ENCODE results near the gene SZRD1. TPM values are rescaled to one million over a fixed set of nuclear protein-coding genes. Genes with fewer than 3 reads are reported as not detected.

Gene SZRD1
- total and polyA plus RNA-seq, 2 of the 4 experiments (the other 2 are of a cell fraction), result 119 to 149 TPM

DNA sequence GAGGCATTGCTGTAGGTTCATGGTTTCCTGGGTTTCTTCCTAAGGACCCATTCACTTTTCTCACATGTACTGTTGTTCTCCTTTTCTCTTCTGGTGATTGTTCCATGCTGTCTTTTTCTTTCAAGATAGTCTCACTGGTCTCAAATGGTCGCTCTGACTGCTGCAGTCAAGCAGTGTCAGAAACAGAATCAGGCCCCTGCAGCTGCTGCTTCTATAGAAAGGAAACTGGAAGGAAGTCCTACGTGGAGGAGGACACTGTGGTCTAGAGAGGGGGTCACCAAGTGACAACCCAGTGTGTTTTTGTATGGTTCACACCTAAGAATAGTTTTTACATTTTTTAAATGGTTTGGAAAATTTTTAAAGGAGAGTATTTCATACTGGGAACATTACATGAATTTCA, 75.9 kb downstream of the SZRD1 start:
- Histone ChIP-seq H3K4me2 (ENCODE audit: low read depth, low read length) (no peak overlapping the region), H3K9me1 (ENCODE audit: insufficient read depth, low read length) (peaks cover 9% of the 10 kb centered on the region; the same call in 1 of the 2 replicates), H3K14ac (replicated peaks; ENCODE audit: low read depth, low read length) (no peak overlapping the region), H3K9me3 (ENCODE audit: control insufficient read depth, insufficient read depth, low read length) (no peaks in the 10 kb centered on the region), H2BK5ac (ENCODE audit: low read depth, low read length, poor library complexity, severe bottlenecking) (no peak overlapping the region), H4K91ac (ENCODE audit: insufficient read depth, low read depth, low read length) (no peak overlapping the region), H3K4me1 (ENCODE audit: control insufficient read depth, insufficient read depth, low read length) (peaks cover 2% of the 10 kb centered on the region), H3K27ac (ENCODE audit: insufficient read depth, low read length) (no peak overlapping the region), H3K27me3 (ENCODE audit: control insufficient read depth, insufficient read depth, low read length) (no peaks in the 10 kb centered on the region), H2AK5ac (ENCODE audit: low read depth, low read length) (no peak overlapping the region), H3K4ac (ENCODE audit: low read depth, low read length) (no peak overlapping the region), H3K18ac (ENCODE audit: low read depth, low read length) (no peak overlapping the region), H2BK20ac (ENCODE audit: low read depth, low read length) (no peak overlapping the region), H3K4me3 (ENCODE audit: insufficient read depth, low read depth, low read length) (no peak overlapping the region), H3K79me1 (ENCODE audit: low read depth in 1 of 2, low read length in 2 of 2) (peaks cover 25 to 68% of the 10 kb centered on the region in 2 experiments), H3K56ac (ENCODE audit: extremely low read depth, insufficient read depth, low read length) (no peak overlapping the region), H2BK120ac (ENCODE audit: low read depth, low read length) (no peak overlapping the region), H3K9ac (ENCODE audit: low read depth, low read length) (no peak overlapping the region), H2AK9ac (replicated peaks; ENCODE audit: low read depth, low read length, poor library complexity) (no peak overlapping the region), H4K8ac (ENCODE audit: low read depth in 2 of 2, low read length in 2 of 2) (no peak overlapping the region), H3K36me3 (ENCODE audit: control insufficient read depth, insufficient read depth, low read length) (peaks cover 35% of the 10 kb centered on the region), H4K20me1 (ENCODE audit: insufficient read depth, low read length) (peaks cover 31% of the 10 kb centered on the region; the same call in 1 of the 2 replicates), H2AFZ (replicated peaks; ENCODE audit: low read length, poor library complexity) (no peak overlapping the region), H2BK15ac (ENCODE audit: low read depth, low read length) (no peak overlapping the region), H3K23ac (ENCODE audit: low read depth, low read length) (no peak overlapping the region), H4K5ac (ENCODE audit: low read depth, low read length) (no peak overlapping the region)
- dilution Hi-C loops (cut with HindIII; ENCODE audit: low sequenced_read_pairs, unreplicated experiment) (no loop called here), in situ Hi-C loops (cut with MboI; ENCODE audit: low sequenced_read_pairs) (no loop called here), intact Hi-C loops (cut with micrococcal nuclease) (no loop called here)
- WGBS, 2 experiments (ENCODE audit: extremely low coverage in 2 of 2, insufficient read length in 1 of 2), result 60% methylated on average over 1 of the region's 2 CpGs; no CpG with 5 or more reads in 1 of the 2 experiments
- ATAC-seq (ENCODE audit: low read depth) (no peak), DNase-seq (no peak)
- BruUV-seq (replicated peaks), result no TSS peak
- POLR2A ChIA-PET (ENCODE audit: unreplicated experiment), result no interaction called here
- TF ChIP-seq BHLHE40 (IDR thresholded peaks at IDR 0.05; ENCODE audit: low read depth, low read length) (no peak), MAZ (IDR thresholded peaks at IDR 0.05; ENCODE audit: borderline replicate concordance, low read depth, low read length) (no peak), RCOR1 (IDR thresholded peaks at IDR 0.05; ENCODE audit: insufficient replicate concordance, low read length) (no peak), MXI1 (IDR thresholded peaks at IDR 0.05; ENCODE audit: borderline replicate concordance, low read depth, low read length) (no peak), CEBPB (IDR thresholded peaks at IDR 0.05; ENCODE audit: low read depth, low read length) (no peak), CHD1 (IDR thresholded peaks at IDR 0.05; ENCODE audit: low read depth, low read length) (no peak), FOS (IDR thresholded peaks at IDR 0.05; ENCODE audit: low read depth, low read length) (no peak), RAD21 (IDR thresholded peaks at IDR 0.05; ENCODE audit: low read length) (no peak)
- CTCF ChIA-PET, result no interaction called here

All from IMR-90 (cell line).